Right atrium auricular region (tissue), 2 donors: ENCODE measurements around the gene CCDC159. TPM values are rescaled to one million over a fixed set of nuclear protein-coding genes. Genes with fewer than 3 reads are reported as not detected.
A peak's percentile ranks its signal among the peaks of the same experiment; 100 is the strongest.

Experiments
- DNase-seq: peaks from one replicate; pipeline ENCODE4 v3.0.0-alpha.2; 2019; ENCODE audit warnings: low spot score
- H3K27ac ChIP-seq, 2 donors: fragments of 200-600 bp; sonication (generic); 1 replicate in 1 of 2; 2 replicates in 1 of 2; pipeline ENCODE4 v1.5.1; 2016 to 2019
- H3K27me3 ChIP-seq, 2 donors: fragments of 200-600 bp; sonication (generic); one replicate each; pipeline versions ENCODE4 v1.5.1 to v1.6.0; 2017 to 2019
- H3K36me3 ChIP-seq: fragments of 200-600 bp; sonication (generic); one replicate; pipeline ENCODE4 v1.5.1; 2016
- H3K4me1 ChIP-seq, 2 donors: fragments of 200-600 bp; sonication (generic); one replicate each; pipeline versions ENCODE4 v1.5.1 to v1.6.0; 2017 to 2019
- H3K4me3 ChIP-seq, 2 donors: fragments of 200-600 bp; sonication (generic); 1 replicate in 1 of 2; 2 replicates in 1 of 2; pipeline ENCODE4 v1.5.1; 2017 to 2019; ENCODE audit warnings: mild to moderate bottlenecking in 1 of 2, moderate library complexity in 1 of 2
- H3K9me3 ChIP-seq, 2 donors: fragments of 200-600 bp; sonication (generic); one replicate each; pipeline ENCODE4 v1.5.1; 2019
- total RNA-seq, 2 donors: library from RNA; depleted of rRNA; stranded (reverse); fragments of >200 nt; gene quantifications; one replicate each; pipeline ENCODE4 v1.1.0, GENCODE V29; 2016
- TF ChIP-seq, protein P1 (sequence below), 2 donors: fragments of 200-600 bp; sonication (generic); IDR thresholded peaks; one replicate each; pipeline ENCODE4 v1.5.1; 2019; ENCODE audit warnings: antibody characterized with exemption in 2 of 2

Gene CCDC159
- total RNA-seq, 2 donors from 2014 or later, result 12.1 to 18.8 TPM

DNA sequence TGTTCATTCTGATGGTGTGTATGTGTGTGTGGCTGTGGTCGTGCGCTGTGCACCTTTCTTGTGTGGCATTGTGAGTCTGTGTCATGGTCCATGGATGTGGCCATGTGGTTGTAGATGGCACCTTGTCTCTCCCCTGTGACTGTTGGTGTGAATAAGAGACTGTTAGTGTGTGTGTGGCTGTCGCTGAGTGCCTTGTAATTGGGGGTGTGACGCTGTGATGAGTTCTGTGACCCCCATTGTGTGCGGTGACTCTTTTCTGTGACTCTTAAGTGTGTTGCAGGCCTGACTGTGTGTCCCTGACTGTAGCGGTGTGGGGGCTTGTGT lies 9.7 kb downstream of the CCDC159 start:
- H3K36me3 ChIP-seq, result no peaks in the 10 kb centered on the region
- TF ChIP-seq, protein P1, sequence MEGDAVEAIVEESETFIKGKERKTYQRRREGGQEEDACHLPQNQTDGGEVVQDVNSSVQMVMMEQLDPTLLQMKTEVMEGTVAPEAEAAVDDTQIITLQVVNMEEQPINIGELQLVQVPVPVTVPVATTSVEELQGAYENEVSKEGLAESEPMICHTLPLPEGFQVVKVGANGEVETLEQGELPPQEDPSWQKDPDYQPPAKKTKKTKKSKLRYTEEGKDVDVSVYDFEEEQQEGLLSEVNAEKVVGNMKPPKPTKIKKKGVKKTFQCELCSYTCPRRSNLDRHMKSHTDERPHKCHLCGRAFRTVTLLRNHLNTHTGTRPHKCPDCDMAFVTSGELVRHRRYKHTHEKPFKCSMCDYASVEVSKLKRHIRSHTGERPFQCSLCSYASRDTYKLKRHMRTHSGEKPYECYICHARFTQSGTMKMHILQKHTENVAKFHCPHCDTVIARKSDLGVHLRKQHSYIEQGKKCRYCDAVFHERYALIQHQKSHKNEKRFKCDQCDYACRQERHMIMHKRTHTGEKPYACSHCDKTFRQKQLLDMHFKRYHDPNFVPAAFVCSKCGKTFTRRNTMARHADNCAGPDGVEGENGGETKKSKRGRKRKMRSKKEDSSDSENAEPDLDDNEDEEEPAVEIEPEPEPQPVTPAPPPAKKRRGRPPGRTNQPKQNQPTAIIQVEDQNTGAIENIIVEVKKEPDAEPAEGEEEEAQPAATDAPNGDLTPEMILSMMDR (IDR thresholded peaks at IDR 0.05), result no peak
- H3K9me3 ChIP-seq, result no peaks in the 10 kb centered on the region
- H3K27ac ChIP-seq, result peak overlapping the region in 1 of 2 donors; percentile 82
- peaks cover 0 to 16% of the 10 kb centered on the region in 2 donors for H3K4me1 ChIP-seq
- H3K27me3 ChIP-seq, result no peaks in the 10 kb centered on the region
- DNase-seq, result no peak
- peak overlapping the region; percentile 74 to 76 for H3K4me3 ChIP-seq

DNA sequence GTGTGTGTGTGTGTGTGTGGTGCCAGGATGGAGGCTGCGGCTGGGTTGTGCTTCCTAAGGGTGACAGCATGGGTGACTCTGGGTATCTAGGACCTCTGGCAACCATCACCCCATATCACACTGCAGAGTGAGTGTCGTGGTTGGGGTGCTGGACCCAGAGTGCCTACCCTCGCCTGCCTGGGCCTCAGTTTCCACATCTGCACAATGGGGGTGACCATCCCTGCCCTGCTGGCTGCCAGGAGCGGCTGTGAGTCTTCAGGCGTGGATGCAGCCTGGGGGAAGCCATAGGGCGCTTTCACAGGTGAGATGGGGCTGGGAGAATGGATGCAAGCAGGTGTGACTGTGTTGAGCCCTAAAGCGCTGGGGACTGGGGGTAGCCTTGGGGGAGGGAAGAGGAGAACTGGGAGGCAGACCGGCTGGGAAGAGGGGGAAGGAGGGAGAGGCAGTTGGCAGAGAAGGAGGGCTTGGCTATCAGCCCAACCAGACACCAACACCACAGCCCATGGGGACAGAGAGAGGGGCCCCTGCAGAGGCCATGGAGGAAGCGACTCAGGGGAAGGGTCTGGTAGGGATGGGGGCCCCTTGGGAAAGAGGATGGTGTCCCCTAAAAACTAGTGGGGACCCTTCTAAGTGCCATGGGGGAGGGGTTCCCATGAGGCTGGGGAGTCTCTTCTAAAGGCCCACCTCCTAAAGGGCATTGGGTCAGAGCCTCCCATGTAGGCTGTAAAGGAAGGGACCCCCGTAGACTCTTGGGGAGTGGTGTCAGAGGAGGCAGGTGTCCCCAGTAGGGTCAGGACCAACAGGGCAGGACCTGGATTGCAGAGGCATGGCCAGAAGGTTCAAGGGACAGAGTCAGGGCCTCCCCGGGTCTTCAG lies 10.6 kb downstream of the CCDC159 start:
- no peaks in the 10 kb centered on the region for H3K9me3 ChIP-seq
- H3K4me1 ChIP-seq, result peaks cover 0 to 16% of the 10 kb centered on the region in 2 donors
- peaks cover 2% of the 10 kb centered on the region for H3K36me3 ChIP-seq
- H3K27me3 ChIP-seq, result no peaks in the 10 kb centered on the region
- no peak overlapping the region for H3K27ac ChIP-seq
- TF ChIP-seq, protein P1 (IDR thresholded peaks at IDR 0.05), result no peak
- H3K4me3 ChIP-seq, result no peak overlapping the region
- no peak for DNase-seq

DNA sequence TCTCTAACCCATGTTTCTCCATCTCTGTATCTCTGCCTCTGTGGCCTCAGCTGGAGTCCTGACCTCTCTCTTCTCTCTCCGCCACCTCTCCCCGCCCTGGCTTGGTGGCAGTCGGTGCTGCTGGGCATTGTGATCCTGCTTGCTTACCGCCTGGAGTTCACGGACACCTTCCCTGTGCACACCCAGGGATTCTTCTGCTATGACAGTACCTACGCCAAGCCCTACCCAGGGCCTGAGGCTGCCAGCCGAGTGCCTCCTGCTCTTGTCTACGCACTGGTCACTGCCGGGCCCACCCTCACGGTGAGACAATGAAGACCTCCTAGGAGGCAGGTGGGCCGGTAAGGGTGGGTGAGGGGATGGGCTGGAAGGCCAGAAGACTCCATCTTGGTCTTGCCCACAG lies 13.1 kb downstream of the CCDC159 start:
- Histone ChIP-seq H3K27ac (no peak overlapping the region), H3K4me1 (peaks cover 0 to 16% of the 10 kb centered on the region in 2 donors), H3K36me3 (peaks cover 20% of the 10 kb centered on the region), H3K4me3 (no peak overlapping the region), H3K9me3 (no peaks in the 10 kb centered on the region), H3K27me3 (no peaks in the 10 kb centered on the region)
- DNase-seq, result no peak
- TF ChIP-seq, protein P1 (IDR thresholded peaks at IDR 0.05), result no peak

DNA sequence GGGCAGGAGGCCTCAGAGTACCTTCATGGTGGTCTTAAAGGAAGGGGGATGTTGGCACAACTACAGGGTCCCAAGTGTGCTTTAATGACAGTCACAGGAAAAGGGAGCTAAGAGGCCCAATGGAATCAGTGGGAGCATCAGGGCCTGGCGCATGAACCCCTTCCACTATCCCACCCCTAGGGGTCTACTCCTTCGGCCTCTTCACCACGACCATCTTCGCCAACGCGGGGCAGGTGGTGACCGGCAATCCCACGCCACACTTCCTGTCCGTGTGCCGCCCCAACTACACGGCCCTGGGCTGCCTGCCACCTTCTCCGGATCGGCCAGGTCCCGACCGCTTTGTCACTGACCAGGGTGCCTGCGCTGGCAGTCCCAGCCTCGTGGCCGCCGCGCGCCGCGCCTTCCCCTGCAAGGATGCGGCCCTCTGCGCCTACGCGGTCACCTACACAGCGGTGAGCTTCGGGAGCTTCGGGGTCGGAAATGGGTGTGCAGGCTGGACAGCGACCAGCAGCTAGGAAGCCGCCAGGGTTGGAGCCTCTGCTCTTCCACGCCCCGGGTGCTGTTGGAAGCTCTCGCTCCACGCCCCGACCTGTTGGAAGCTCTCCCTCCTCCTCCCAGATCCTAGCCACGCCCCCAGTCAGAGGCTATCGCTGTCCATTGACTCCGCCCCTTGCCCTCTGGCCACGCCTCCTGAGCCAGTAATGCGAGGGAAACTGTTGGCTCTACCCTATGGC lies 14.9 kb downstream of the CCDC159 start:
- no peak overlapping the region for H3K27ac ChIP-seq
- H3K4me3 ChIP-seq, result no peak overlapping the region

DNA sequence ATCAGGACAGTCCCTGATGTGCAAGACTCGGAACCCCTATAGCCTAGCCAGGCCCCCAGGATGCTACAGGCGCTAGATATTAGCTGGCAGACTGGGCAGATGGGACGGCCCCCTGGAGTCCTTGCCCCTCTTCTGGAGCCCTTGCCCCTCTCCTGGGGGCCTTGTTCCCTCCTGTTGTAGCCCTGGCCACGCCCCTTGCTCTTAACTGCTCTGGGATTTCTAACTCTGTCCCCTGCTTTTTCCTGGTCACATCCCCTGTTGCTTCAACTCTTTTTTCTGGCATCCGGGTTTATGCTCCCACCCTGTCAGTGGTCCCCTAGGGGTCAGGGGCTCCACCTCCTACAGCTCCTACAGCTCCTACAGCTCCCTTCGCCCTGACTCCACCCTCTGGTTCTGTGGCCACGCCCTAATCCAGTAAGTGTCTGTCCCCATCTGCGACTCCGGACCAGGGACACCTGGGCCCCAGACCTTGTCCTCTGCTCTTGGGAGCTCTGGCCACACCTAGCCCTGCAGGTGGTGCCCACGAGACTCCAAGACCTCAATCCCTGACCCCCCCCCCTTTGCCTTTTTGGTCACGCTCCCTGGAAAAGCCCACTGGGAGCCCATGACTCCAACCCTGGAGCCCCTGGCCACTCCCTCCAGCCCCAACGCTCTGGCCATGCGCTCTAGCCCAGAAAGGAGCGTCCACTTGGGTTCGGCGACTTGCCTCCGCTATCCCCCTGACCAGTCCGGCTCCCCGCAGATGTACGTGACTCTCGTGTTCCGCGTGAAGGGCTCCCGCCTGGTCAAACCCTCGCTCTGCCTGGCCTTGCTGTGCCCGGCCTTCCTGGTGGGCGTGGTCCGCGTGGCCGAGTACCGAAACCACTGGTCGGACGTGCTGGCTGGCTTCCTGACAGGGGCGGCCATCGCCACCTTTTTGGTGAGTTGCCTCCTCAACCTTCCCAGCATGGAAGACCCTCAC lies 15.7 kb downstream of the CCDC159 start:
- Histone ChIP-seq H3K36me3 (peaks cover 23% of the 10 kb centered on the region), H3K27ac (no peak overlapping the region), H3K4me1 (no peaks in the 10 kb centered on the region), H3K4me3 (no peak overlapping the region), H3K9me3 (no peaks in the 10 kb centered on the region), H3K27me3 (no peaks in the 10 kb centered on the region)
- no peak for DNase-seq
- TF ChIP-seq, protein P1 (IDR thresholded peaks at IDR 0.05), result no peak

More for the DNA sequence above, 14.9 kb downstream of the CCDC159 start:
- Histone ChIP-seq H3K9me3 (no peaks in the 10 kb centered on the region), H3K27me3 (no peaks in the 10 kb centered on the region), H3K4me1 (peaks cover 0 to 4% of the 10 kb centered on the region in 2 donors), H3K36me3 (peaks cover 23% of the 10 kb centered on the region)
- TF ChIP-seq, protein P1 (IDR thresholded peaks at IDR 0.05), result no peak
- DNase-seq, result no peak
